Epidermal melanocyte (primary cell): ENCODE measurements around the gene KCNMB3.
"Not testable (repeated sequence)": the region's sequence is repeated elsewhere in the genome, so short reads cannot be mapped to it uniquely, and the experiment has no call there.

ENCODE experiments used
- DNase-seq: peaks from one replicate; pipeline ENCODE4 v3.0.0; 2011; ENCODE audit warnings: low spot score; ENCODE audit not compliant: insufficient read length

The KCNMB3 gene

DNA sequence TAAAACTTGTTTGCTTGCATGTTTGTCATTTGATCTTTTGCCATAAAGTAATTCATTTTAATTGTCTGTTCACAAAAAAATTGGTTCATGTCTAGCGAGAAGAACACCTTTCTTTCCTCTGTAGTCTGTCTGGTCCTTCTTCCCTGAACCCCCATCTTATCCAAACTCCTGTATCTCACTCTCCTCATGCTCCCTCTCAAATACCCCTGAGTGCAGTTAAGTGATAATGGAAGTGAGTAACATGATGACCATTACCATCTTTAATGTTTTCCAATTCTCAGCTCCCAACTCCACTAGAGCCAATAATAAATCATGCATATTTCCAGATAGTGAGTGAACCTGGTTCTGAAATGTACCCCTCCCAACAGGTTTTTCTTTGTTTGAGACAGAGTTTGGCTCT is 14.2 kb upstream of the KCNMB3 start:
- no peak for DNase-seq

DNA sequence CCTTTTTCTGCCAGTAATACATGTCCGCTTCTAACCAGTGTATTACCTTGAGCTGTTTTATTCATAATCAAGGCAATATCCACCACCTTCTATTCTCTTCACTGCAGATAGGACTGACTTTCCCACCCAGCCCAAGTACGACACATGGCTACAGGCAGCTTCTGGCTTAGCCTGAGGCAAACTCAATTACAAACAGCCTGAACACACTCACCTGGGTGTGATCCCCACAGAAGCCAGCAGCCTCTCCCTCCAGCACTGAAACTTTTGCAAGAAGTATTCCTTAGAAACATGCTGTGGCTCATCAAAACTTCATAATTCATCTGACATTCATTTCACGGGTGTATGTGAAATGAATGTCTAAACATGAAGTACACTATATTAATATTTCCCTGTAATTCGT is 13.5 kb upstream of the KCNMB3 start:
- DNase-seq = no peak

DNA sequence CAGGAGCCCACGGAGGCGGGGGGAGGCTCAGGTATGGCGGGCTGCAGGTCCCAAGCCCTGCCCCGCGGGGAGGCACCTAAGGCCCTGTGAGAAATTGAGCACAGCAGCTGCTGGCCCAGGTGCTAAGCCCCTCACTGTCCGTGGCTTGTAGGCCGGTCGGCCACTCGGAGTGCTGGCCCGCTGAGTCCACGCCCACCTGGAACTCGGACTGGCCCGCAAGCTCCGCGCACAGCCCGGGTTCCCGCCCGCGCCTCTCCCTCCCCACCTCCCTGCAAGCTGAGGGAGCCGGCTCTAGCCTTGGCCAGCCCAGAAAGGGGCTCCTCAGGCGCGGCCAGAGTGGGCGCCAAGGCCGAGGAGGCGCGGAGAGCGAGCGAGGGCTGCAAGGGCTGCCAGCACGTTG is 12.2 kb upstream of the KCNMB3 start:
- no peak for DNase-seq

DNA sequence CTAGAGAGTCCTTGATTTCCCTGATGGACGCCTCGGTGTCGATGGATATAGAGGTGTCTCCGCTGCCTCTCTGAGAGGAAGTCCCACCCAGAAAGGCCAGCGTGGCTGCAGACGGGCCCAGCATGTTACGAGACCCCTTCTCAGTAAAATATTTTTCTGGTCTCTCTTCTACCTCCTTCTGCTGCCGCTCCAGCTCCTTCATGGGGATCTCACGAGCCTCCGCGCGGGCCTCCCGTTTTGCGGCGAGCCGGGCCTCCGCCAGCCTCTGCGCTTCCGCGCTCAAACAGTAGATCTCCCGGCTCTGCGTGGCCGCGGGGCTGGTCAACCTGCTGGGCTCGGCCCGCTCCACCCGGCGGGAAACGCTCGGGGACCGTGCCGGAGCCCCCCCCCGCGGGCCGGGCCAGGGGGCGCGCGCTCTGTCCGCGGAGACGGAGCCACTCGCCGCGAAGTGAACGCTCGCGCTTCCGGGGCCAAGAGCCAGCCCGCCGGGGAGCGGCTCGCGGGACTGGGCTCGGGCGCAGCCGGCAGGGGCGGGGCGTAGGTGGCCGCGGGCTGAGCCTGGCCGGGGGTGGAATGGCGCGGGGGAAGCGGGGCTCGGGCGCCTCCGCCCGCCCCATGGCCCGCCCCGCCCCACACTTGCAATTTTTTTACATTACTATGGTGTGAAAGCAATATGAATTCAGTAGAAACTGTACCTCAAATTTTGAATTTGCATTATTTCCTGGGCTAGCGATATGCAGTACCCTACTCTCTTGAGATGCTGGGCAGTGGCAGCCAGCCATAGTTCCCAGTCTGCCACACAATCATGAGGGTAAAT is 10.2 kb upstream of the KCNMB3 start:
- DNase-seq = peak; percentile 68

DNA sequence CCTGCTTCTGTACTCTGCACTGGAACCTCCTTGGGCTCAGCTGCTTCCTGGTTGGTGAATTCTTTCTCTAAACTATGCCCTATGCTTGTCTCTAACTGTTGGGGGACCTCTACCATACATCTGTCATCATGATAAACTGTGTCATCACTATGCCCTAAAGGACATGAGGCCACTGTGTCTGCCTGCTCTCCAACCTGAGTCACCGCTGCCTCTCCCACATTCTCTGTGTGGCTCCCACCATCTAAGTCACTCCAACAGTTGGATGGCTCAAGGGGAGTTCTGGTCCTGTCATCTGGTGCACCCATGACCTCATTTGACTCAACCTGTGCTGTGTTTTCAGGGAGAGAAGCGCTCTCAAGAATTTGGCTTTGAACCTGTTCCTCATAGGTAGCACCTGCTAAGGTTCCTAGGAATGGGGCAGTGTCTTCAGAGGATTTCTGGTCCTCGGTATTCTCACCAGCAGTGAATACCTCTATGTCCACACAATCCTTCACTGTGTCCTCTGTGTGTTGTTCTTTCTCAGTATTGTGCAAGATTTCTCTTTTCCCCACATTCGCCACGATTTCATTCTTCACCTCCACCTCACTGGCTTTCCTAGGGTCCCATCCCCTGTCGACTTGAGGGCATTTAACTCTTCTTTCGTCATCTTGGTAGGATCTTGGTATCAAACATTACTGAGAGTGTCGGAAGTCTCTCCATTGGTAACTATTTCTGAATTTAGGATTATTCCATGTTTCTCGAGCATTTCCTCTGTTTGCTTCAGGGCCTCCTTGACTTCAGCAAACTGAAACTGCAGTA is 9.2 kb upstream of the KCNMB3 start:
- DNase-seq = not testable (repeated sequence)

DNA sequence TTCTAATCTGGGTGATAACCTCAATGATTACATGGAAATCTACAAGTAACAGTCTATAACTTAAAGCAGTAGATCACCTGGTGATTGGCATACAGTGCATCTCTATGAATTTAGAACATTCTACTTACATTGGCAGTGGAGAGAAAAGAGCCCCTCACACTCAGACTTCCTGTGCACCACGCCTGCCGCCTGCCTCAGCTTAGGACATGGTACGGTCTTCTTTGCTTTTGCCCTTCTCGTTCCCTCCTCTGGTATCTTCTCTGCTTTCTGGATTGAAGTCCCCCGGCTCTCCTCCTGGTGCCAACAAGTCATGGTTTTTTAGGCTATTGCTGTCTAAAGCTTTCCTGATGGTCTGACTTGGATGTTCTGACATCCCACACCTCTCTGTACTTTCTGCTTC is 7.9 kb upstream of the KCNMB3 start:
- no peak for DNase-seq

DNA sequence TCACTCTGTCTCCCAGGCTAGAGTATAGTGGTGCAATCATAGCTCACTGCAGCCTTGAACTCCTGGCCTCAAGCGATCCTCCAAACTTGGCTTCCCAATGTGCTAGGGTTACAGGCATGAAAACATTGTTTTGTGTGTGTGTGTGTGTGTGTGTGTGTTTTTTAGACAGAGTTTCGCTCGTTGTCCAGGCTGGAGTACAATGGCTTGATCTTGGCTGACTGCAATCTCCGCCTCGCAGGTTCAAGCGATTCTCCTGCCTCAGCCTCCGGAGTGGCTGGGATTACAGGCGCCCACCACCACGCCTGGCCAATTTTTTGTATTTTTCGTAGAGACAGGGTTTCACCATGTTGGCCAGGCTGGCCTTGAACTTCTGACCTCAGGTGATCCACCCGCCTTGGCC is 6.8 kb upstream of the KCNMB3 start:
- not testable (repeated sequence) for DNase-seq

DNA sequence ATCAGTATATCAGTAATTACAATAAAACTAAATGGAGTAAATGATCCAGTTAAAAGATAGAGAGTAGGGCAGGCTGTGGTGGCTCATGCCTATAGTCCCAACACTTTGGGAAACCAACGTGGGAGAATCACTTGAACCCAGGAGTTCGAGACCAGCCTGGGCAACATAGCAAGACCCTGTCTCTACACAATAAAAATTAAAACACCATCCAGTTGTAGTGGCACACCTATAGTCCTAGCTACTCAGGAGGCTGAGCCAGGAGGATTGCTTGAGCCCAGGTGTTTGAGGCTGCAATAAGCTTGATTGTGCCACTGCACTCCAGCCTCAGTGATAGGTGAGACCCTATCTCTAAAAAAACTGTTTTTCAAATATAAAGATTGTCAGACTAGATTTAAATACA is 5.9 kb upstream of the KCNMB3 start:
- DNase-seq = no peak

DNA sequence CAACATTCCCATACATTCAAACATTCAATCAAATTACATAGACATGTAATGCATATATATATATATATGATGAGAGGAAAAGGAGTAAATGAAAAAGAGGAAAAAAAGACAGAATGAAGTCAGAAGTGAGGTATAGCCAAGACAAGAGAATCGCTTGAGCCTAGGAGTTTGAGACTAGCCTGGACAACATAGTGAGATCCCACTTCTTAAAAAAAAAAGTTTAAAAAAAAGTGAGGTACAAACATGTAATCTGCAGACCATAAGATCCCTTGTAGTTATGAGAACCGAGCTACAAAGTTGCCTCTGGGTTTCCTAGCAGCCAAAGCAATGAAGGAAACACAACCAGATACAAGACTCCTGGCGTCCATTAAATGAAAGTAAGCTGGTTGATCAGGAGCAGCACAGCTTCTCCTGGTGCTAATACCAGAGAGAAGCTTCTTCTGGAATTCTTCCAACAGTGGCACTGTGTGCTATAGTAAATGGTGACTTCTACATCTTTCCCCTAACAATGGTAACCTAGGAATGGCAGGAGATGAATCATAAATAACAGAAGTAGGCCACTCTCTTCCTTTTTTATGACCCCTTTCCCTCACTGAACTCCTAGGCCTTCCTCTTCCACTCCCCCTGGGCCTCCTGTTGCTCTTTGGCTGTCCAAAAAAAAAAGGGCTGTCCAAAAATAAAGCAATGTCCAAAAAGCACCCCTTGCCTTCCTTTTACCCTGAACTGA is 3.5 kb downstream of the KCNMB3 start:
- DNase-seq = no peak

DNA sequence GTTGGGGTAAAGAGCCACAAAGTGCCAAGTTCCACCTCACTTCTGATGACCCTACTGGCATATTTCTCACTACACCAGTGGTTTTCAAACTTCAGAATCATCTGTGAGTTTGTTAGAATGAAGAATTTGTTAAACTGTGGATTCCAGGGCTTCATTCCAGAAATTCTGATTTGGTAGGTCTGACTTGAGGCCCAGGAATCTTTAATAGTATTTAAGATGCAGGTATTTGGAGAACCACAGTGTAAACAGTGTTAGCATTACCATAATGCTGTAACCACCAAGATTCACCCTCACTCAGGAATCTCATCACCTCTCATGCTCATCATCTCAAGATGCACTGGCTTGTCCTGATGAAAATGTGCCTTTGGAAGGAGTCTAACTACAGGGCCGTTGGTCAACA is 6.0 kb downstream of the KCNMB3 start:
- no peak for DNase-seq

DNA sequence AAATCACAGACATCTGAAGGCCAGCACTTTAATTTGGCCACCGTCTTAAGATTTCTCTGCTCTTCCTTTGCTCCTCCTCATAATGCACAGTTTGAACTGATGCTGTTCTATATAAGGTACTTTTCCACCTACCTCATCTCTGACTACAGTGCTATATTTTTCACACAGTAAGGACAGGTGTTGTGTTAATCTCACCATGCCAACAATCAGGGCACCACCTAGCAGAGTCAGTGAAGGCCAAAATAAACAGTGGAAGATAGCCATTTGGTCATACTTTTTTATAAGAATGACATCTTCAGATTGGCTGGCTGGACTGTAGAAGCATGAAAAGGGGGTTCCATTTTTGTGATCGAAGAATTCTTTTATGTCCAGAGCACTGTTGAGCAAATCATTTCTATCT is 8.1 kb downstream of the KCNMB3 start:
- not testable (repeated sequence) for DNase-seq

DNA sequence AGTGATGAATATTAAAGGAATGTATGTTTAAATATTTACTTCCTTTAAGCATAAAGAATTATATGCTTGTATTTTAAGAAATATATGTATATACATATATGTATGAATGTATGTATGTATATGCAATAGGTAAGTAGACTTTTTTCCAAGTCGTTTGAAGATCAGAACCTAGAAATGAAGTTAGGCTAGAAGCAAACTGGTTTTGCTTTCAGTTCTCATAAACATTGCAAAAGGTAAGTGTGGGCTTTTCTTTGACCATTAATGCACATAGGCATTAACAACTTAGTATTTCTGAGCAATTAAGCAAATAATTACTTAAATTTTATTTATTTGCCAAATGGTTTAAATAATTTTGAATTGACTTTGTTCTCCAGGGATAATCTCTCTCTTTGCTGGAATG is 10.6 kb downstream of the KCNMB3 start:
- DNase-seq = not testable (repeated sequence)

DNA sequence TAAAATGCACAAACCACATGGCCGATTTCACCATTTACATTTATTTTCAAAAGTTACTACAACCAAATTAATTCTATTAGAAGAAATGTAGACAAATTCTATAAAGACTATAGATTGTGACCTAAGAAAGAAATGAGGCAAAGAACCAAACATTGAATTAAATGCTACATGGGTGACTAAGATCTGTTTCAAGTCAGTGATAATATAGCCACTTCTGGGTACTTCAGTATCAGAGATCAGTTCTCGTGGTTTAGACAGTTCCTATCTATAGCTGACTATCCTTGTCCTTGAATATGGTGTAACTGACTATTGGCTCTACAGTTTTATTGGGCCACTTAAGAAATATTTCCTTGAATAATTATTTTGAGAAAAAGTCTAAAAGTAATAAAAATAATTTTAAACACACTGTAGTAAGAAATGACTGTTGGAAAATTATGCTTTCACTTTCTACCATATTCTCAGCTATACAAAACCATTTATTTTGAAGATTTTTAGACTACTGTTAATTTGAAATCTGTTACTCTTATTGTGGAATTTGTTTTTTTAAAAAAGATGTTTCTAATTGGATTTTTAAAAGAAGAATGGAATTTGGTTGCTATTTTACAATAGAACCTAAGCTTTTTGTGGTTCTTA is 14.1 kb downstream of the KCNMB3 start:
- DNase-seq = no peak

DNA sequence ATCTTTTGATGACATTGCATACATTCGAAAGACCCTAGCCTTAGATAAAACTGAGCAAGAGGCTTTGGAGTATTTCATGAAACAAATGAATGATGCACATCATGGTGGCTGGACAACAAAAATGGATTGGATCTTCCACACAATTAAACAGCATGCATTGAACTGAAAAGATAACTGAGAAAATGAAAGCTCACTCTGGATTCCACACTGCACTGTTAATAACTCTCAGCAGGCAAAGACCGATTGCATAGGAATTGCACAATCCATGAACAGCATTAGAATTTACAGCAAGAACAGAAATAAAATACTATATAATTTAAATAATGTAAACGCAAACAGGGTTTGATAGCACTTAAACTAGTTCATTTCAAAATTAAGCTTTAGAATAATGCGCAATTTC is 16.7 kb downstream of the KCNMB3 start:
- DNase-seq = no peak

DNA sequence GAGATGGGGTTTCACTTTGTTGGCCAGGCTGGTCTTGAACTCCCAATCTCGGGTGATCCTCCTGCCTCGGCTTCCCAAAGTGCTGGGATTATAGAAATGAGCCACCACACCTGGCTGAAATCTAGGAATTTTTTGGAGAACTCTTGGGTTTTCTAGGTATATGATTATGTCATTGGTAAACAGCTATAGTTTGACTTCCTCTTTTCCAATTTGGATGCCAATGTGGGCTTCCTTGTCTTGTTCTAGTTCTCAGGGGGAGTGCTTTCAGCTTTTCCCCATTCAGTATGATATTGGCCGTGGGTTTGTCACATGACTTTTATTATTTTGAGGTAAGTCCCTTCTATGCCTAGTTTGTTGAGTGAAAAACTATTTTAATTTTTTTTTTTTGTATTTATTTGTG is 17.9 kb downstream of the KCNMB3 start:
- no peak for DNase-seq

DNA sequence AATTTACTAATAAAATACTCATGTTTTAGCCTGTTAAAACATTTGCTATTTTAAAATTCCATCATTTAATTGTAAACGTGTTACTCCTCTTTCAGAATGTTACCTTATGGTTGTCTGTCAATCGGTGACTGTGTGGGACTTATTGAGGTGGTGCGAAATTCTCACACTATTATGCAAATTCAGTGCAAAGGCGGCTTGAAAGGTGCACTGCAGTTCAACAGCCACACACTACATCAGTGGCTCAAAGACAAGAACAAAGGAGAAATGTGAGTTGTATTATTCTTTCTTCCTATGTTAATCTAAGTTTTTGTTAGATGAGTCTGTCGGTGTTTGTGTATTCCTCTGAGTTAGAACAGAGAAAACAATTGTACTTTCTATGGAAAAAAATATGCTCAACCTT is 21.7 kb downstream of the KCNMB3 start:
- no peak for DNase-seq

DNA sequence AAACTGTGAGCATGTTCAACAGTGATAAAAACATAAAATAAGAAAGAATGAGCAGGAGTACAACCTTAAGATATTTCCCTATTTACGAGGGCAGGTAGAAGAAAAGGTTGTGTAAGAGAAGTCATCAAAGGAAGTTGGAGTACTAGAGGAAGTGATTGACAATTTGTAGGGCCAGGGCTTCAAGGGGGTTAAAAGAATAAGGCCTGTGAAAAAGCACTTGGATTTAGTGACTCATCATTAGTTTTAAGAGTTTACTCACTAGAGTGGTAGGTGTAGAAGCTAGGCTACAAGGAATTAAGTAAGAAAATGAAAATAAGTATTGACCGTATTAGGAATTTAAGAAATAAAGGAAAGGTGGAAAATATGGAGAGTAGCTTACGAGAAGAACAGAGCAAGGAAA is 23.6 kb downstream of the KCNMB3 start:
- no peak for DNase-seq

DNA sequence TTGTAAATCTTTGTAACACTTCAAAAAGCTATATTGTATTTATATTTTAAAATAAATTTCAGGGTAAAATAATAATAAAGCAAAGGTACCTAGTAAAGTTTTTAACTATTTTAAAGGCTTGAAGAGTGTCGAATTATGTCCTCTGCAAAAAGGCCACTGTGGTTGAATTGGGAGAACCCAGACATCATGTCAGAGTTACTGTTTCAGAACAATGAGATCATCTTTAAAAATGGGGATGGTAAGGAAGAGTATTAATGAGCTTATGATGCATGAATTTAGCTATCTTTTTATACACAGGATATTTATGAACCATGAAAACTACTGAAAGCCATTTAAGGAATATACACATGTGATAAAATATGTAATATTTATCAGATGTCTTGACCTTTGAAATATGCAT is 26.3 kb downstream of the KCNMB3 start:
- no peak for DNase-seq

DNA sequence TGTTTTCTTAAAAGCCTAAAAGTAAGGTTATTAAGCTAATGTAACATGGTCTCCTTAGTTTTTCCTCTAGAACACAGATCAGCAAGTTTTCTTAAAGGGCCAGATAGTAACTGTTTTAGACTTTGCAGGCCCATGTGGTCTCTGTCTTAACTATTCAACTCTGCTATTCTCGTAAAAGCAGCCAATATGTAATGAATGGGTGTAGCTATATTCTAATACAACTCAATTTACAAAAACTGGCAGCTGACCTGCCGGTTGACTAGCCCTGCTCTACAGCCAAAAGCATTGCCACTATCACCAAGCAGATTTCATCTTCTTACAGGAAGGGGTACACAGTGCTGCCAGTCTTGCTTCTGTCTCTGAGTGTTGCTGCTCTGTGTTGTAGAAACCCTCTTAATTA is 27.4 kb downstream of the KCNMB3 start:
- no peak for DNase-seq

DNA sequence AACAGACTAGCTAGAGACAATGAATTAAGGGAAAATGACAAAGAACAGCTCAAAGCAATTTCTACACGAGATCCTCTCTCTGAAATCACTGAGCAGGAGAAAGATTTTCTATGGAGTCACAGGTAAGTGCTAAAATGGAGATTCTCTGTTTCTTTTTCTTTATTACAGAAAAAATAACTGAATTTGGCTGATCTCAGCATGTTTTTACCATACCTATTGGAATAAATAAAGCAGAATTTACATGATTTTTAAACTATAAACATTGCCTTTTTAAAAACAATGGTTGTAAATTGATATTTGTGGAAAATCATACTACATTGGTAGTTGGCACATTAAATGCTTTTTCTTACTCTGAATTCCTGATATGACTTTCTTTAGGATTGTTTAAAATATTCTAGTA is 32.7 kb downstream of the KCNMB3 start:
- DNase-seq = not testable (repeated sequence)

DNA sequence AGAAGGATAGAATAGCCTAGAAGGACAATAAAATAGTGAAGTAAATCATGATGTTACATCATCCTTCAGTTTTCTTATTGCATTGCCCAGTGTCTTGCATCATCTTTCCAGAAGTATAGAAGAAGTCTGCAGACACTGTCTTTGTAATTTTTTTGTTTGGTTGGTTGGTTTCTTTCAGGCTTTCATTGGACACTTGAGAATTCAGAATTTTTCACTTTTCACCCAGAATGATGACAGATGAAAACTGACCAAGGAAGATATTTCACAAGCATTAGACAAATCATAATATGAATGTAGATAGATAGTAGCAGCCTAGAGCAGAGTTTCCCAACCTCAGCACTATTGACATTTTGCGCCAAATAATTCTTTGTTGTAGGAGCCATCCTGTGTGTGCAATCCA is 35.4 kb downstream of the KCNMB3 start:
- not testable (repeated sequence) for DNase-seq

DNA sequence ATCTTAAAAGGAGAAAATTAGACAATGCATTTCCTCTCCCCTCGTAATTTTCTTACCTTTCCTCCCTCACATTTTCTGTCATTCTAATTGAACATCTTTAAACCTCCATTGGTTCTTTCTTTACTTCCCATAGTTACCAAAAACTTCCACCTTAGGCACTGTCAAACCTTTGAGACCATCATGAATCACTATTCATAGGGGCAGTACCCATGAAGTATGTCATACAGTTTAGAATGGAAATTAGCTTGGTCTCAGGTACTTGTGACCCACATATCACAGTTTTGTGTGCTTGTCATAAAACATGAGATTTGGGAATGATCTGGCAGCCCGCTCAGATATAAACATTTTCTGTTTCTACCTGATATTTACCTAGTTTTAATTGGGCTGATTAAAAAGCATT is 50.1 kb downstream of the KCNMB3 start:
- DNase-seq = no peak
